Central memory CD4-positive, alpha-beta T cell (primary cell): ENCODE results near the gene FBLIM1.
"Not testable (repeated sequence)": the region's sequence is repeated elsewhere in the genome, so short reads cannot be mapped to it uniquely, and the experiment has no call there.

ENCODE experiments used
- DNase-seq: peaks from one replicate; pipeline ENCODE4 v3.0.0; 2022

FBLIM1 gene

DNA sequence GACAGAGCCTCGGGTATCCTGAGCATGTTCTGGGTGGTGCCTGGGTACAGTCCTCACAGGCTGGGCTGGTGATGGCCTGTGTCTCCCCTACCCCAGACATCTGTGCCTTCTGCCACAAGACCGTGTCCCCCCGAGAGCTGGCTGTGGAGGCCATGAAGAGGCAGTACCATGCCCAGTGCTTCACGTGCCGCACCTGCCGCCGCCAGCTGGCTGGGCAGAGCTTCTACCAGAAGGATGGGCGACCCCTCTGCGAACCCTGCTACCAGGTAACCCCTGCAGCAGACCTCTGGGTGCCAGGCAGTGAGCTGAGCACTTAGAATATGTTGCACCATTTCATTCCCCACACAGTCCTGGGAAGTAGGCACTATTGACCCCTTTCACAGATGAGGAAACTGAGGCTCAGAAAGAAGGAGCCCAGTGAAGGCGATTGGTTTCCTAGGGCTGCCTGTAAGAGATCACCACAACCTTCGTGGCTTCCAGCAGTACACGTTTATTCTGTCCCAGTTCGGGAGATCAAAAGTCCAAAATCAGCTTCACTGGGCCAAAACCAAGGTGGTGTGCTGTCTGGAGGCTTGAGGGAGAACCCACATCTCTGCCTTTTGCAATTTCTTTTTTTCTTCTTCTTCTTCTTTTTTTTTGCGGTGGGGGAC lies 11.8 kb downstream of the FBLIM1 start:
- no peak for DNase-seq

DNA sequence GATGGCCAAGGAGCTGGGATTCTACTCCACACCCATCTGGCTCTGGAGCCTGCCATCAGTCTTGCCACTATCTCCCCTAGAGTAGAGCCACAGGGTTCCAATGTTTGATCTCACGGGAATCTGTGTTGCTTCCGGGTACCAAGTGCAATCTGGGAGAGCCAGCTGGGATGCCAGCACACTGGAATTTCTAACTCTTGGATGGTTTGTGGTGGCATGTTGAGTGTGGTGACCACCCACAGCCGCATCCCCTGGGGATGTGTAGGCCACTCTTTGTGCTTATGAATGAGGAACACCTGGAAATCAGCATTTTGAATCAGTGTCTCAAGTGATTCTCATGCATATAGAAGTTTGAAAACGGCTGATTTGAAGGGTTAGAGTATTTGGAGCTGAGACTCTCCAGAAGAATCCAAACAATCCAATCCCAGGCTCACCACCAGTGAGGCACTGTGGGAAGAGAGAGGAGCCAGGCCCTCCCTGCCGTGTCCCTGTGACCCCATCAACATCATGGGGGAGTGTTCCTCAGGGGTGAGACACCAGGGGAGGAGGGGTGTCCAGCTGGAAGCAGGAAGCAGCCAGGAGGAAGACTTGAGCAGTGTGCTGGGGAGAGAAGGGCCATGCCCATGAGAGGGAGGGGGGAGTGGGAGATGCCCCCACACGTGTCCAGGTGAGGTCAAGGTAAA lies 13.4 kb downstream of the FBLIM1 start:
- DNase-seq: no peak

DNA sequence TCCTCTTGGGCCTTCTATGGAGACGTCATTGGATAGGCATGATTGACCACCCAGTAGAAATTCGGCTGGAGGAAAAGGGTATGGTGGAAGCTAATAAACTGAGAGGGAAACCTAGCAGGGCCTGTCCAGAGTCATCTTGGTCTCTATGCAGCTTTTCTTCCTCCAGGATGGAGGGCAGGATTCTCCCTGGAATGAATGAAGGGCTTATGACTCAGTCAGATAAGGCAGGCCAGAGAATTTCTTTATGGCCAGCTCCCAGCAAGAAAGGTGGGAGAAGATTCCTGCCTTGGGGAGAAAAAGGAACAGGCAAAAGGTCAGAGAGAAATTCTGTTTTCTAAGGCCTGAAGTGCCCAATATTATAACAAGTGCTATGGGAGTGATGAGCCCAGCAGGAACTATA lies 17.1 kb downstream of the FBLIM1 start:
- no peak for DNase-seq

DNA sequence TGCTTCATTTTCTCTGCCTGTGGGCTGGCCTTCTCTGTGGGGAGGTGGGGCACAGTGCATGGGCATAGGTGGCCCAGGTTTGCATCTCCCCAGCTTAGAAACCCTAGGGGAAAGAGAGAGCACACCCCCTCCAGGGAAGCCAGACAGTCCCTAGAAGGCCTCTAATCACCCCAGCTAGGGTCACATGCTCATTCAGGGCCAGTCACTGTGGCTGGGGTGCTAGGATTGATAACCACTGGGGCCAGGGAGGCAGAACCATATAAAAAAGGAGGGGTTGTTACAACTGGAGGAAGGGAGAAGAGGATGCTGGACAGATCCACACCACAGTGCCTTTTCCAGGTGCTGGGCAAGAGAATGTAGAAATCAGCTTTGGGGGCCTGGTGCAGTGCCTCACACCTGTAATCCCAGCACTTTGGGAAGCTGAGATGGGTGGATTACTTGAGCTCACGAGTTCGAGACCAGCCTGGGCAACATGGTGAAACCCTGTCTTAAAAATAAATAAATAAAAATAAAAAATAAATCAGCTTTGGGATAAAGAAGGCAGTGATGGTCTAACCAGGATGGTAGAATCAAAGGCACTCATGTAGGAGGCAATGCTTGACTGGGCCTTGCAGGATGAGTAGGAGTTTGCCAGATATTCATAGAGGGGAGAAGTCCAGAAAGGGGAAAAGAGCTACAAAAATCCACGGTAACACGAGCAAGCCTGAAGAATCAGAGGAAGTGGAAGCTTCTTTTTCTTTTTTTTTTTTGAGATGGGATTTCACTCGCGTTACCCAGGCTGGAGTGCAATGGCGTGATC lies 19.5 kb downstream of the FBLIM1 start:
- no peak for DNase-seq

DNA sequence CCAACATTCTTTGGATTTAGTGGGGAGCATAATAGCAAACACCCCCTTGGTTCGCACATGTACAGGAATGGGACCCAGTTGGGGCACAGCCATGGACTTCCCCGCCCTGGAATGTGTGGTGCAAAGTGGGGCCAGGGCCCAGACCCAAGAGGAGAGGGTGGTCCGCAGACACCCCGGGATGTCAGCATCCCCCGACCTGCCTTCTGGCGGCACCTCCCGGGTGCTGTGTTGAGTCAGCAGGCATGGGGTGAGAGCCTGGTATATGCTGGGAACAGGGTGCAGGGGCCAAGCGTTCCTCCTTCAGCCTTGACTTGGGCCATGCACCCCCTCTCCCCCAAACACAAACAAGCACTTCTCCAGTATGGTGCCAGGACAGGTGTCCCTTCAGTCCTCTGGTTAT lies 27.1 kb downstream of the FBLIM1 start:
- DNase-seq: no peak

DNA sequence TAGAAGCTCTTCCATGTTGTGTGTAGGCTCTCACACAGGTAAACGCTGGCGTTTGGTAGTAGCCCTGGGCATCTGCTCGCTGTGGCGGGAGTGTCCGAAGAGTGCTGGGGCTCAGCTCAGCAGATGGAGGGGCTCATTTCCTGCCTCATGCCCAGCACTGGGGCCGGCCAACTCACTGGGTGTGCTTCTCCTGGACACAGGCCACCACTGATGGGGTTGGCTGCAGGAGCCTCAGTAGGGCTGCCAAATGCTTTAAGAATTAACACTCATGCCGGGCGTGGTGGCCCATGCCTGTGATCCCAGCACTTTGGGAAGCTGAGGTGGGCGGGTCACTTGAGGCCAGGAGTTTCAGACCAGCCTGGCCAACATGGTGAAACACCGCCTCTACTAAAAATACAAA lies 28.0 kb downstream of the FBLIM1 start:
- no peak for DNase-seq

DNA sequence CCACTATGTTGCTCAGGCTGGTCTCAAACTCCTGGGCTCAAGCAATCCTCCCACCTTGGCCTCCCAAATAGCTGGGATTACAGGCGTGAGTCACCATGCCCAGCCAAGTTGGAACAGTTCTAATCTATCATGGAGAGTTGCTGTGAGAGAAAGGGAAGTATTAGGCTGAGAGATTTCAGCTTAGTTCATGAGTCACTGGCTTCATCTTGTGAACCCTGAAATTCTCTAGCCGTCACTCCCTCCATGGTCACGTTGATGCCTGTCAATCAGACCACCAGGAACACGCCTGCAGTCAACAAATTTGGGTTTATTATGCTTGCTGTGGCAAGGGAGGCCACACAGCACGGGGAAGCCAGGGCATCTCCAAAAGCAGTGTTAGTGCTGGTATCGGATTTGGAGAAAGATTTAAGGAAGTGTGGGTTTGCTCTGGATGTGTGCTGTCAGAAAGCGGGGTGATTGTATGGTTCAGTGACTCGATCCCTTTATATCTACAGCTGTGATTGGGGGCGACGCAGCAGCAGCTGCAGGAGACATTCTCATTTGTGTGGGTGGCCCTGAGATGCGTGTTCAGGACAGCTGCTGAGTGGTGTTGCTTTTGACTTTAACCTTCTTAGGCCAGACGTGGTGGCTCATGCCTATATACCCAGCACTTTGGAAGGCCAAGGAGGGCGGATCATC lies 30.2 kb downstream of the FBLIM1 start:
- DNase-seq: no peak

DNA sequence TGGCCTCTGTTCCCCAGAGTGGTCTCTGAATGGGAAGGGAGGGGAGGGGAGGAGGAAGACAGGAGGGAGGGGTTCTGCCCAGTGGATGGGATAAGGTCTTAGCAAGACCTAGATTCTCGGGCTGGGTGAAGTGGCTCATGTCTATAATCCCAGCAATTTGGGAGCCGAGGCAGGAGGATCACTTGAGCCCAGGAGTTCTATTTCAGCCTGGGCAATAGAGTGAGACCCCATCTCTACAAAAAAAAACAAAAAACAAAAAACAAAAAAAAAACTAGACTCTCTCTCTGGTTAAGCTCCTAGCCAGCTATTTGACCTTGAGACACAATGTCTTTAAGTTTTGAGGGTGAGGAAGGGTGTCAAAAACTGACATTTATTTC lies 37.5 kb downstream of the FBLIM1 start:
- DNase-seq: no peak

DNA sequence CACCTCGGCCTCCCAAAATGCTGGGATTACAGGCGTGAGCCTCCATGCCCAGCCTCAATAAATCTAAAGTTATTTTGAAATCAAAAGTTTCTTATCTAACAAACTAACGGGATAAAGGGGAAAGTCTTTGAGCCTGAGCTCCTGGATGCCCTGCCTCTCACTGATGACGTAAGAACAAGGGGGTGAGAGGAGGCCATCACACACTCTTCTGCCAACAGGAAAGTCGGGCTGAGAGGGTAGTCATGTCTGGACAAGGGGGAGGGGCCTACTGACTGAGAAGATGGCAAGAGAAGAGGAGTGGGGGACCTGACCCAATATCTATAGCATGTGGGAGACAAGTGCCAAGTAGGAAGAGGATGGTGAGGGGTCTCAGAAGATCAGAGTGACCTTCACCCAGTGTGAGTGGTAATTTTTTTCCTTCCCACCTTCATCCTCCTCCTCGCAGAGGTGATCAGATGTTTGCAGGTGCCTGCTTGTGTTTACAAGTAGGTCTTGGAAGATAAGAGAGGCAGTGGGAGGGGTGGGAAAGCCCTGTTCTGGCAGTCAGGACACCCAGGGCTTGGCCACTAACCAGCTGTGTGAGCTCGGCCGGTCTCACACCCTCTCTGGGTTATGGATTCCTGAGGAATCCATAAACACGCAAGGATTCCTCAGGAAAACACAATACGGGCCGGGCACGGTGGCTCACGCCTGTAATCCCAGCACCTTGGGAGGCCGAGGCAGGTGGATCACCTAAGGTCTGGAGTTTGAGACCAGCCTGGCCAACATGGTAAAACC lies 39.2 kb downstream of the FBLIM1 start:
- no peak for DNase-seq

DNA sequence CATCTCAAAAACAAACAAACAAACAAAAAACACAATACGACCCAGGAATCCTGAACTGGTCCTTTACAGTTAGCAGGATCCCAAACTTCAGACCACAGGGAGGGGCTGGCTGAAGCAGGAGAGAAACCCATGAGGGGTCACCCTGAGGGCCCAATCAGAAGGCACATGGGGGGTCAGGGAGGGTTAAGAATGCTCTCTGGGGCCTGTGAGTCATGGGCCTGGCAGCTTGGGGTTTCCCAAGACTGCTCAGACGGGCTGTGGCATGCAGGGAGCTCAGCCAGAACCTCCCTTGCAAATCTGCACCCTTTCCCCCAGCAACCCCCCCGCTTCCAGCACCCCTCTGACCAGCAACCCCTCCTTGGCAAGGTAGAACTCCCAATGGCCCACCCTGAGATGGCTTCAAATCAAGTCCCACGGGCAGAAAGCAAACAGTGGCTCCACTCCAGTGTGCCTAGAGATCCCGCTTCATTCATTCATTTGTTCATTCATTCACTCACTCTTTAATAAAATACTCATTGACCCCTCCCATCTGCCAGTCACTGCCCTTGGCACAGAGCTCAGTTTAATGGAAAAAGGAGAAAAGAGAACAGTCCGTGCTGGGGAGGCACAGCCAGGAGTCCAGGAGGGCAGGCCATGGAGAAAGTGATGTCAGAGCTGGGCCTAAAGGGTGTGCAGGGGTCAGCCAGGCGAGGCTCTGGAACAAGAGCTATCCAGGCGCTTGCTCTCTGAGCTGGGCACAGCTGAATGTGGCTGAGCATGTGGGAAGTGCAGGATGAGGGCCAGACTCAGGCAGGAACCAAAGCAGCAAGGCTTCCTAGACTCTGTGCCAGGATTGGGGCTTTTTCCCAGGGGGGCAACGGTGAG lies 40.6 kb downstream of the FBLIM1 start:
- DNase-seq: no peak

DNA sequence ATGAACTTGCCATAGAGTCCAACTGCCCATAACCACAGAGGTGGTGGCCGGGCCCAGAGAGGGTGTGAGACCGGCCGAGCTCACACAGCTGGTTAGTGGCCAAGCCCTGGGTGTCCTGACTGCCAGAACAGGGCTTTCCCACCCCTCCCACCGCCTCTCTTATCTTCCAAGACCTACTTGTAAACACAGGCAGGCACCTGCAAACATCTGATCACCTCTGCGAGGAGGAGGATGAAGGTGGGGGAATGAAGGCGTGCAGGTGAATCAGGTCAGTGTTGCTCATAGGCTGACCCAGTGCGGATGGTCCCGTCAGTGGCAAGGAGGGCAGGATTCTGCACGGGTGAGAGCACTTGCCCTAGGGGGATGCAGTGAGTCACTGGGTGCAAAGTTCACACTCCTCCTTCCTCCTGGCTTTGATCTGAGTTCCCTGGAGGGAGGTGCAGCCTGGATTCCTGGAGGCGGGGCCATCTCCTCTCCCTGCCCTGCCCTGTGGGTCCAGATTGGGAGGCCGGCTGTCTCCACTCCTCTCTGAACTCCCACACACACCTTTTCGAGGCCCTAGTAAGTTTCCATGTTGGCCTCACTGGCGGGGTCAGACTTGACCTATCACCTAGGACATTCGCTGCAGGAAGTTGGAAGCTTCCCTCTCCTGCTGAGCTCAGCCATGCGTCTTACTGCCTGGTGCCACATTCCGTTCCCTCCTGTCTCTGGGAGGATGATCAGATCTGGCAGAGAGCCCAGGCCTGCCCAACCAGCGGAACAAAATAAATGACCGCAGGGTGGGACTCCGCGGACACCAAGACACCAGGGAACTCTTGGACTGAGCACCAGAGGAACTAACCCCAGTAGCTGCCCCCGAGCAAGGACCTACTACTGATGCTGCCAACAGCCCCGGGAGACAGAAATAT lies 41.6 kb downstream of the FBLIM1 start:
- no peak for DNase-seq

DNA sequence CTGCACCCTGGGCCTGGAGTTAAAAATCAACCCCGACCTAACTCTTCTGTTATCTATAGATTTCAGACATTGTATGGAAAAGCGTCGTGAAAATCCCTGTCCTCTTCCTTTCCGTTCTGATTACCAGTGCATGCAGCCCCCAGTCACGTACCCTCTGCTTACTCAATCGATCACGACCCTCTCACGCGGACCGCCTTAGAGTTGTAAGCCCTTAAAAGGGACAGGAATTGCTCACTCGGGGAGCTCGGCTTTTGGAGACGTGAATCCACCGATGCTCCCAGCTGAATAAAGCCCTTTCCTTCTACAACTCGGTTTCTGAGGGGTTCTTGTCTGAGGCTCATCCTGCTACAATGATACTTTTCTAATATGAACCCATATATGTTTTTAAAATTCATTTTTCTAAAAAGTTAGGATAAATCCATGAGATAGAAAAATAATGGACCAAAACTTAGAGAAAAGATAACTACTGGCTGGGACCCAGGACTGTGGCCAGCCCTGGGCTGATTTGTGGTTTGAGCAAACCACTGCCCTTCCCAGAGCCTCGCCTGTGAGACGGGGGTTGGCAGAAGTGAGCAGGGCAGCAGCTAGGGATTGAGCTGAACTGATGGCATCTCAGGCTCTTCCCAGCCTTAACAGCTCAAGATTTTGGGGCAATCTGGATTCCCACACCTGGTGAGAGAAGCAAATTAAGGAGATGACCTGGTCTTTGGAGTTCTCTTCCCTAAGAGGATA lies 43.8 kb downstream of the FBLIM1 start:
- DNase-seq: no peak

DNA sequence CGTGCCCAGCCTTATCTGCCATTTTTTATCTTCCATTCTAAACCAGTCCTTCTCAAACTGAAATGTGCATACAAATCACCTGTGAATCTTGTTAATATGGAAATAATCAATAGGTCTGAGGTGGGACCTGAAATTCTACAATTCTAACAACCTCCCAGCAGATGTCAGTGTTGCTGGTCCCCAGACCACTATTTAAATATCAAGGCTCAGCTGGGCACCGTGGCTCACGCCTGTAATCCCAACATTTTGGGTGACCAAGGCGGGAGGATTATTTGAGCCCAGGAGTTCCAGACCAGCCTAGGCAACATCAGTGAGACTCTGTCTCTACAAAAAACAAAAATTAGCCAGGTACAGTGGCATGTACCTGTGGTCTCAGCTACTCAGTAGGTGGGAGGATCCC lies 44.8 kb downstream of the FBLIM1 start:
- no peak for DNase-seq

DNA sequence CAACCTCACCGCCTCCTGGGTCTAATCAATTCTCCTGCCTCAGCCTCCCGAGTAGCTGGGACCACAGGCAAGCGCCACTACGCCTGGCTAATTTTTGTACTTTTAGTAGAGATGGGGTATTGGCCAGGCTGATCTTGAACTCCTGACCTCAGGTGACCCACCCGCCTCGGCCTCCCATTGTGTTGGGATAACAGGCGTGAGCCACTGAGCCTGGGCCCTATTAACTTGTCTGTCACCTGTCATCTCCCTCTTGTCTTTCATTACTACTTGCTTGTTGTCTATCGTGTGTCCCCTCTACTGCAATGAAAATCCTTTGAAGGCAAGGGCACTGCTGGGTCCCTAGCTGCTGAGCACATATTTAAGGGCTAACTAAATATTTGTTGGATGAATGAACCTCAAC lies 45.5 kb downstream of the FBLIM1 start:
- no peak for DNase-seq

DNA sequence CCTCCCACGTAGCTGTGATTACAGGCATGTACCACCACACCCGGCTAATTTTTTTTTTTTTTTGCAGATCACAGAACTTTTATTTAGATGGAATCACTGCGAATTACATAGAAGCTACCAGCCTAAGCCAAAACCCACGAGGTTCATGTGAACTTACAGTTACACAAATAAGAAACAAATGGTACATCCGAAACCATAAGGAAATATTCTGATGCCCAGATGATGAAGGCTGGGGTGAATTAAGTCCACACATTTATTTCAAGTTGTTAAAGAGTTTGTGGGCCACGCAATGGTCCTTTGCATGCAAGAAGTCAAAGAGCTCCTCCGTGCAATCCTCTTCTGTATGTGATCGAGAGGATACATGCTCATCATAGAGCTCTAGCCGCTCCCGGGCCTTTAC lies 48.5 kb downstream of the FBLIM1 start:
- no peak for DNase-seq

DNA sequence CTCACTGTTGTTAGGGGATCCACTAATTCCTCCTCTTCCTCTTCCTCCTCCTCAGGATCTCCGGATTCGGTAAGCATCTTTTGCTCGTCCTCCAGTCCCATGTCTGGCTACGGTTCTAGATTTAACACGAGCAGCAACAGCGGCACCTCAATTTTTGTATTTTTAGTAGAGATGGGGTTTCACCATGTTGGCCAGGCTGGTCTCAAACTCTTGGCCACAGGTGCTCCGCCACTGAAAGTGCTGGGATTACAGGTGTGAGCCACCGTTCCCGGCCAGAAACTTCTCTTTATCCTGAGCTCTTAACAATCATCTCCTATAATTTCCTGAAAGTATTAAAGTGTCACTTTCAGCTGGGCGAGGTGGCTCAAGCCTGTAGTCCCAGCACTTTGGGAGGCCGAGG lies 49.0 kb downstream of the FBLIM1 start, which contains the start of gene UQCRHL:
Gene UQCRHL, minus strand, starts transcription at position 101 of the 400 bp plus-strand sequence. Its CDS starts 0 bp downstream, at position 101.
- DNase-seq: not testable (repeated sequence)

DNA sequence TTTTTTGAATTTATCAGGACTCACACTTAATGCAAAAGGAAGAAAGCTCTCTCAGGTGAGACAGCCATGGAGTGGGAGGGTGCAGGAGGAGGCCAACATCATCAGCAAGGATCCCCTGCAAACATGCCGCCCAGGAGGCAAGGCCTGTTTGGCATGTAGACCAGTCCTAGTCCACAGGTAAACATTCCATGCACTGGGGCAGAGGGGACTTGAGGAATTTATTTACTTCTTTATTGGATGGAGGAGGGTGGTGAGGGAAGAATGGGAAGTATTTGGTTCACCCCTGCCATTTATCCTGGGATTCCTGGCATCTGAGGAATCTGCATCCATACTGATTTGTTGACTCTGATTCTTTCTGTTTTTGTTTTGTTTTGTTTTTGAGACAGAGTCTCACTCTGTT lies 50.4 kb downstream of the FBLIM1 start:
- DNase-seq: no peak

DNA sequence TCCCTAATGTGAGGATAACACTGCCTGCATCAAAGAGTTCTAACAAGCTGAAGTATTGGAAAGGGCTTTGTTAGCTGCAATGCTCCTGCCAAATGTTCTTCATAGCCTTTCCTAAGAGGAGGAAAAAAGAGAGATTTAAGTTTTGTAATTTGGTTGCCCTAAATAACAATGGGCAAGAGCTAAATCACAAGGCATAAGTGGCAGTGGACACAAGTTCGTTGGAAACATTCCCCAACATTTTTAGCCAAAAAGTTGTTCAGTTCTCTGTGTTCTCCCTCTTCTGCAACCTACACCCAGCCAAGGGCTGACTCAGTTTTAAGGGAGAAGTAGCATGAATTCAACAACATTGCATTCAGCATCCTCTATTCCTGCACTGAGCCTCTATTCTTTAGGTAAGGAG lies 51.5 kb downstream of the FBLIM1 start:
- DNase-seq: no peak

DNA sequence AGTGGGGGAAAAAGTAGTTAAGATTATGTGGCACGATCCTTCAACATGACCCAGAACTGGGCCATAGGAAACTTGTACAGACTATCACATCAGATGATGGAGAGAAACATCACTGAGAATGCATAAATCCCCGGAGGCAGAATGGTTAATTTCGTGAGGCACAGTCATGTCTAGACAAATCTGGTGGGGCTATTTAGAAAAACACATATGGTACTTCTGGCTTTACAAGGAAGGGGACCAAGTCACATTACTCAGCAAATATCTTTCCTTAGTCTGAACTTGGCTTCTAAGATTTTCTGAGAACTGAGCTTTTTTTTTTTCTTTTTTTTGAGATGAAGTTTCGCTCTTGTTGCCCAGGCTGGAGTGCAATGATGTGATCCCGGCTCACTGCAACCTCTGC lies 58.1 kb downstream of the FBLIM1 start:
- no peak for DNase-seq

DNA sequence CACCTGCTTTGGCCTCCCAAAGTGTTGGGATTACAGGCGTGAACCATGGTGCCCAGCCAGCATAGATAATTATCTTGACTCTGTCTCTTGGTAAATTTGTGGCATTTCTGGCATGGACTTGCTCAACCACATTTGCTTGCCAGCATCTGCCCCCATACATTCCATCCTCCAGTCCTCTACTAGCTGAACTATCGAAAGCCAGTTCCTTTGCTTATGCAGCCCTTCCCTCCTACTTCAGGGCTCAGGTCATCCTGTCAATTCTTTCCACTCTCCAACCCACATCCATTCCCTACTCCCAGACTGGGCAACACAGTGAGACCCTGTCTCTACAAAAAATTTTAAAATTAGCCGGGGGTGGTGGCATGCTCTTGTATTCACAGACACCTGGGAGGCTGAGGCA lies 61.9 kb downstream of the FBLIM1 start:
- no peak for DNase-seq
